Activated gamma-delta T cell treated with Interleukin-2 at 50 U/mL for 16 hours (primary cell): ENCODE measurements around the gene GPR31.

Experiments used
- DNase-seq: peaks from one replicate; pipeline ENCODE4 v3.0.0-alpha.2; 2020

GPR31 gene

GRCh38 chr6:167165858-167166471 is 8.2 kb upstream of the GPR31 start:
- no peak for DNase-seq

GRCh38 chr6:167164261-167164660 is 6.5 kb upstream of the GPR31 start:
- no peak for DNase-seq

GRCh38 chr6:167163476-167164011 is 5.8 kb upstream of the GPR31 start:
- DNase-seq = no peak

GRCh38 chr6:167162591-167162990 is 4.8 kb upstream of the GPR31 start:
- DNase-seq = no peak

- DNase-seq = no peak
Observed at GRCh38 chr6:167161851-167162467, 4.2 kb upstream of the GPR31 start.

GRCh38 chr6:167157414-167157813 is 366 bp downstream of the GPR31 start:
- no peak for DNase-seq

GRCh38 chr6:167154895-167155294 is 2.9 kb downstream of the GPR31 start:
- DNase-seq = no peak

GRCh38 chr6:167154291-167154690 is 3.5 kb downstream of the GPR31 start:
- DNase-seq = no peak

- no peak for DNase-seq
Observed at GRCh38 chr6:167153521-167153959, 4.2 kb downstream of the GPR31 start.

GRCh38 chr6:167152862-167153261 is 4.9 kb downstream of the GPR31 start:
- DNase-seq = no peak

- DNase-seq = no peak
Observed at GRCh38 chr6:167151648-167152047, 6.1 kb downstream of the GPR31 start.

- no peak for DNase-seq
Observed at GRCh38 chr6:167150941-167151549, 6.7 kb downstream of the GPR31 start.

- no peak for DNase-seq
Observed at GRCh38 chr6:167148997-167149396, 8.8 kb downstream of the GPR31 start.

GRCh38 chr6:167148021-167148420 is 9.8 kb downstream of the GPR31 start:
- DNase-seq = no peak

- DNase-seq = no peak
Observed at GRCh38 chr6:167146977-167147376, 10.8 kb downstream of the GPR31 start.

GRCh38 chr6:167146135-167146534 is 11.6 kb downstream of the GPR31 start:
- DNase-seq = no peak

- DNase-seq = no peak
Observed at GRCh38 chr6:167145461-167145860, 12.3 kb downstream of the GPR31 start.

GRCh38 chr6:167143041-167143440 is 14.7 kb downstream of the GPR31 start:
- no peak for DNase-seq

- DNase-seq = no peak
Observed at GRCh38 chr6:167142433-167142761, 15.4 kb downstream of the GPR31 start.

GRCh38 chr6:167141667-167142432 is 15.9 kb downstream of the GPR31 start:
- peak; percentile 43 for DNase-seq

- no peak for DNase-seq
Observed at GRCh38 chr6:167140589-167141474, 16.9 kb downstream of the GPR31 start.

- no peak for DNase-seq
Observed at GRCh38 chr6:167139761-167140160, 18.0 kb downstream of the GPR31 start.

GRCh38 chr6:167137881-167138280 is 19.9 kb downstream of the GPR31 start:
- DNase-seq = no peak
